Measurements from ENCODE around the gene AOX1.

AOX1 gene

GRCh38 chr2:200687922-200688920 lies 102.4 kb downstream of the AOX1 start:
- no peak for TF ChIP-seq ZFX (IDR thresholded peaks at IDR 0.05)
- TF ChIP-seq CTCF (conservative IDR thresholded peaks at IDR 0.05): no peak

GRCh38 chr2:200689115-200689514 lies 103.3 kb downstream of the AOX1 start:
- TF ChIP-seq CTCF (conservative IDR thresholded peaks at IDR 0.05) (no peak), ZFX (IDR thresholded peaks at IDR 0.05) (no peak)
- no peak overlapping the region for H3K27ac ChIP-seq

More at GRCh38 chr2:200687922-200688920, 102.4 kb downstream of the AOX1 start:
- H3K27ac ChIP-seq: no peak overlapping the region

GRCh38 chr2:200693836-200694470 lies 108.1 kb downstream of the AOX1 start:
- TF ChIP-seq ZFX (IDR thresholded peaks at IDR 0.05) (no peak), CTCF (conservative IDR thresholded peaks at IDR 0.05) (no peak)
- no peak overlapping the region for H3K27ac ChIP-seq

- no peak for TF ChIP-seq CTCF (conservative IDR thresholded peaks at IDR 0.05)
- no peak for TF ChIP-seq ZFX (IDR thresholded peaks at IDR 0.05)
- no peak overlapping the region for H3K27ac ChIP-seq
Measured at GRCh38 chr2:200695191-200695590, 109.4 kb downstream of the AOX1 start.

GRCh38 chr2:200695601-200696000 lies 109.8 kb downstream of the AOX1 start:
- no peak overlapping the region for H3K27ac ChIP-seq
- TF ChIP-seq ZFX (IDR thresholded peaks at IDR 0.05): no peak
- no peak for TF ChIP-seq CTCF (conservative IDR thresholded peaks at IDR 0.05)

GRCh38 chr2:200698217-200698616 lies 112.4 kb downstream of the AOX1 start:
- TF ChIP-seq ZFX (IDR thresholded peaks at IDR 0.05) (no peak), CTCF (conservative IDR thresholded peaks at IDR 0.05) (no peak)
- no peak overlapping the region for H3K27ac ChIP-seq

GRCh38 chr2:200699310-200699709 lies 113.5 kb downstream of the AOX1 start:
- H3K27ac ChIP-seq: no peak overlapping the region
- no peak for TF ChIP-seq CTCF (conservative IDR thresholded peaks at IDR 0.05)
